ENCODE data around the gene CPLX1.
"Not testable (repeated sequence)": the region's sequence is repeated elsewhere in the genome, so short reads cannot be mapped to it uniquely, and the experiment has no call there.

Gene CPLX1

GRCh38 chr4:790466-790820 lies 35.5 kb downstream of the CPLX1 start:
- no peak for DNase-seq

GRCh38 chr4:789571-790465 lies 36.1 kb downstream of the CPLX1 start:
- no peak for DNase-seq

- DNase-seq = no peak
These were observed 37.2 kb downstream of the CPLX1 start for GRCh38 chr4:788636-789297.

GRCh38 chr4:788006-788635 lies 37.8 kb downstream of the CPLX1 start:
- no peak for DNase-seq

- no peak for DNase-seq
These were observed 38.4 kb downstream of the CPLX1 start for GRCh38 chr4:787561-787981.

GRCh38 chr4:786861-787300 lies 39.0 kb downstream of the CPLX1 start:
- DNase-seq = no peak

GRCh38 chr4:786074-786741 lies 39.7 kb downstream of the CPLX1 start:
- no peak for DNase-seq

- DNase-seq = no peak
These were observed 40.4 kb downstream of the CPLX1 start for GRCh38 chr4:785332-786073.

- DNase-seq = no peak
These were observed 41.3 kb downstream of the CPLX1 start for GRCh38 chr4:784401-785331.

- peak; percentile 80 to 96 for DNase-seq
These were observed 44.3 kb downstream of the CPLX1 start for GRCh38 chr4:781493-782216.

GRCh38 chr4:780716-781492 lies 45.0 kb downstream of the CPLX1 start:
- no peak for DNase-seq

GRCh38 chr4:780255-780654 lies 45.7 kb downstream of the CPLX1 start:
- not testable (repeated sequence) for DNase-seq

- DNase-seq = no peak
These were observed 46.4 kb downstream of the CPLX1 start for GRCh38 chr4:779555-779954.

- no peak for DNase-seq
These were observed 48.2 kb downstream of the CPLX1 start for GRCh38 chr4:777520-778262.

- DNase-seq = no peak
These were observed 49.0 kb downstream of the CPLX1 start for GRCh38 chr4:776743-777441.

GRCh38 chr4:775485-775884 lies 50.4 kb downstream of the CPLX1 start:
- not testable (repeated sequence) for DNase-seq

GRCh38 chr4:774419-775092 lies 51.4 kb downstream of the CPLX1 start:
- not testable (repeated sequence) for DNase-seq

- DNase-seq = no peak
These were observed 52.7 kb downstream of the CPLX1 start for GRCh38 chr4:773214-773613.
